ENCODE measurements around the gene POLR3E. TPM values are rescaled to one million over a fixed set of nuclear protein-coding genes. Genes with fewer than 3 reads are reported as not detected.

POLR3E gene
- total RNA-seq, 4 donors from 2014 or later = 34.9 to 55.4 (median 48.3) TPM

GRCh38 chr16:22333457-22333994 is 36.3 kb downstream of the POLR3E start:
- Histone ChIP-seq H3K27ac (no peak overlapping the region), H3K4me3 (no peak overlapping the region), H3K36me3 (peaks cover 0 to 67% of the 10 kb centered on the region in 2 donors), H3K4me1 (peaks cover 0 to 8% (median 0%) of the 10 kb centered on the region in 3 donors), H3K27me3 (no peaks in the 10 kb centered on the region), H3K9me3 (peaks cover 0 to 11% (median 0%) of the 10 kb centered on the region in 3 donors)
- TF ChIP-seq POLR2AphosphoS5 (IDR thresholded peaks at IDR 0.05) = no peak
- no peak for TF ChIP-seq POLR2A (IDR thresholded peaks at IDR 0.05)
- TF ChIP-seq CTCF (IDR thresholded peaks at IDR 0.05) = no peak
- no peak for TF ChIP-seq EP300 (IDR thresholded peaks at IDR 0.05)
- peak; percentile 75 for ATAC-seq
- 66 to 82% methylated on average over 5 to 6 of the region's 6 CpGs for WGBS, 2 donors (ENCODE audit: low coverage in 1 of 2)

- H3K4me3 ChIP-seq = no peak overlapping the region
- ATAC-seq = no peak
- H3K4me1 ChIP-seq = no peaks in the 10 kb centered on the region
- TF ChIP-seq EP300 (IDR thresholded peaks at IDR 0.05) = no peak
- TF ChIP-seq POLR2AphosphoS5 (IDR thresholded peaks at IDR 0.05) = no peak
- no peak for TF ChIP-seq POLR2A (IDR thresholded peaks at IDR 0.05)
- no peak for TF ChIP-seq CTCF (IDR thresholded peaks at IDR 0.05)
- H3K27ac ChIP-seq = no peak overlapping the region
- no CpG with 5 or more reads among the region's 3 CpGs for WGBS, 2 donors (ENCODE audit: low coverage in 1 of 2)
- H3K9me3 ChIP-seq = peaks cover 0 to 16% (median 0%) of the 10 kb centered on the region in 3 donors
- H3K27me3 ChIP-seq = no peaks in the 10 kb centered on the region
- peaks cover 0 to 61% of the 10 kb centered on the region in 2 donors for H3K36me3 ChIP-seq
Observed at GRCh38 chr16:22335668-22336246, 38.5 kb downstream of the POLR3E start.

- TF ChIP-seq CTCF (IDR thresholded peaks at IDR 0.05) (no peak), POLR2AphosphoS5 (IDR thresholded peaks at IDR 0.05) (no peak), POLR2A (IDR thresholded peaks at IDR 0.05) (no peak), EP300 (IDR thresholded peaks at IDR 0.05) (no peak)
- Histone ChIP-seq H3K4me1 (no peaks in the 10 kb centered on the region), H3K27me3 (no peaks in the 10 kb centered on the region), H3K36me3 (peaks cover 0 to 57% of the 10 kb centered on the region in 2 donors), H3K27ac (no peak overlapping the region), H3K9me3 (peaks cover 0 to 24% (median 0%) of the 10 kb centered on the region in 3 donors), H3K4me3 (no peak overlapping the region)
- ATAC-seq = no peak
Observed at GRCh38 chr16:22336581-22336980, 39.4 kb downstream of the POLR3E start.

- Histone ChIP-seq H3K36me3 (peaks cover 0 to 57% of the 10 kb centered on the region in 2 donors), H3K27me3 (no peaks in the 10 kb centered on the region), H3K9me3 (peaks cover 0 to 24% (median 0%) of the 10 kb centered on the region in 3 donors), H3K4me3 (no peak overlapping the region), H3K27ac (no peak overlapping the region), H3K4me1 (no peaks in the 10 kb centered on the region)
- ATAC-seq = no peak
- TF ChIP-seq EP300 (IDR thresholded peaks at IDR 0.05) = no peak
Observed at GRCh38 chr16:22337045-22337444, 39.8 kb downstream of the POLR3E start.

GRCh38 chr16:22337849-22338635 is 40.8 kb downstream of the POLR3E start:
- Histone ChIP-seq H3K9me3 (peaks cover 0 to 24% (median 0%) of the 10 kb centered on the region in 3 donors), H3K4me1 (no peaks in the 10 kb centered on the region), H3K27me3 (no peaks in the 10 kb centered on the region), H3K27ac (no peak overlapping the region), H3K36me3 (peaks cover 0 to 51% of the 10 kb centered on the region in 2 donors), H3K4me3 (no peak overlapping the region)
- no peak for TF ChIP-seq CTCF (IDR thresholded peaks at IDR 0.05)
- no peak for TF ChIP-seq EP300 (IDR thresholded peaks at IDR 0.05)
- no peak for TF ChIP-seq POLR2A (IDR thresholded peaks at IDR 0.05)
- TF ChIP-seq POLR2AphosphoS5 (IDR thresholded peaks at IDR 0.05) = no peak
- no peak for ATAC-seq
- WGBS, 2 donors (ENCODE audit: low coverage in 1 of 2) = 93 to 94% methylated on average over 4 of the region's 4 CpGs

Data from gastroesophageal sphincter (tissue), 4 donors.